HepG2 (cell line): Measurements from ENCODE around the gene SFMBT1. TPM values are rescaled to one million over a fixed set of nuclear protein-coding genes. Genes with fewer than 3 reads are reported as not detected.
A peak's percentile ranks its signal among the peaks of the same experiment; 100 is the strongest.

Source experiments
- ATAC-seq: fragments of 200-7000 bp; cut with Tn5 transposase; 3 replicates; pipeline ENCODE4 v1.9.1; 2020; ENCODE audit warnings: mild to moderate bottlenecking, moderate library complexity
- BruUV-seq: library from RNA; stranded (reverse); fragments of 400-500 nt; replicated peaks from 2 replicates; lab custom pipeline; 2021; lab: Mats Ljungman, UMichigan
- CTCF ChIA-PET: fragments of 300-600 bp; formaldehyde crosslinking; extraction: SDS; loops from one replicate; lab custom pipeline; 2021; ENCODE audit warnings: low total read pairs, inconsistent platforms, low intra/inter-chr PET ratio; lab: Yijun Ruan, JAX
- POLR2A ChIA-PET: fragments of 350-600 bp; sonication (Branson Sonifier 250); formaldehyde crosslinking; loops from one replicate; lab custom pipeline; 2020; ENCODE audit warnings: antibody characterized with exemption, inconsistent platforms; lab: Yijun Ruan, JAX
- DNase-seq: peaks from one replicate; pipeline ENCODE4 v3.0.0-alpha.2; 2015; ENCODE audit warnings: low spot score
- FAIRE-seq: peaks from 3 replicates; lab custom pipeline; 2011; peaks lifted over from hg19 to GRCh38; lab: Jason Lieb, UNC
- H2AFZ ChIP-seq: one replicate; pipeline ENCODE4 v1.6.1; 2011; ENCODE audit warnings: low read length, inconsistent platforms
- H3K27ac ChIP-seq: fragments of 300-600 bp; 3 replicates; pipeline ENCODE4 v1.8.0; 2011; ENCODE audit warnings: mixed run types, mild to moderate bottlenecking, mixed read lengths, low read length, inconsistent platforms; ENCODE audit not compliant: insufficient read depth; ENCODE audit errors: extremely low read length
- H3K27me3 ChIP-seq, 2 experiments: fragments of 200-600 bp in 1 of 2; 2 replicates in 1 of 2; 3 replicates in 1 of 2; pipeline versions ENCODE4 v1.6.0 to v1.8.0; 2011; ENCODE audit warnings: low read length in 2 of 2, mild to moderate bottlenecking in 2 of 2, moderate library complexity in 2 of 2, inconsistent platforms in 1 of 2; ENCODE audit not compliant: insufficient read depth in 2 of 2, control insufficient read depth in 1 of 2
- H3K36me3 ChIP-seq, 2 experiments: fragments of 200-600 bp in 1 of 2; replicated peaks in 1 of 2; 2 replicates in 1 of 2; 3 replicates in 1 of 2; pipeline versions ENCODE4 v1.5.1 to v1.8.0; 2011; ENCODE audit warnings: low read length in 2 of 2, inconsistent platforms in 1 of 2; ENCODE audit not compliant: insufficient read depth in 2 of 2, control insufficient read depth in 1 of 2
- H3K4me1 ChIP-seq: 2 replicates; pipeline ENCODE4 v1.5.1; 2012; ENCODE audit warnings: low read length, inconsistent platforms; ENCODE audit not compliant: insufficient read depth
- H3K4me2 ChIP-seq: 2 replicates; pipeline ENCODE4 v1.6.0; 2011; ENCODE audit warnings: low read depth, low read length, inconsistent platforms
- H3K4me3 ChIP-seq, 3 experiments: fragments of 200-600 bp in 1 of 3; sonication (generic), shearing (Covaris generic) in 1 of 3; replicated peaks in 1 of 3; 2 replicates each; pipeline ENCODE4 v1.5.1; 2011 to 2016; ENCODE audit warnings: low read length in 3 of 3, inconsistent platforms in 2 of 3, low read depth in 2 of 3, mild to moderate bottlenecking in 2 of 3, control low read depth in 1 of 3, mixed read lengths in 1 of 3; ENCODE audit not compliant: insufficient read depth in 1 of 3
- H3K79me2 ChIP-seq: one replicate; pipeline ENCODE4 v1.6.1; 2011; ENCODE audit warnings: low read length, inconsistent platforms; ENCODE audit not compliant: insufficient read depth
- H3K9ac ChIP-seq: 2 replicates; pipeline ENCODE4 v1.6.0; 2011; ENCODE audit warnings: mild to moderate bottlenecking, low read depth, low read length, inconsistent platforms; ENCODE audit not compliant: insufficient read depth
- H3K9me3 ChIP-seq: 2 replicates; pipeline ENCODE4 v1.5.1; 2012; ENCODE audit warnings: mild to moderate bottlenecking, low read length
- H4K20me1 ChIP-seq: 2 replicates; pipeline ENCODE4 v1.6.0; 2011; ENCODE audit warnings: inconsistent platforms, mild to moderate bottlenecking, low read length, moderate library complexity; ENCODE audit not compliant: insufficient read depth
- ARNT2 ChIP-seq: sonication (generic); formaldehyde crosslinking; IDR thresholded peaks from 2 replicates; pipeline ENCODE4 v1.8.0; 2022; ENCODE audit warnings: mild to moderate bottlenecking, low read depth, missing genetic modification reagents, moderate library complexity
- CBFB ChIP-seq: sonication (generic); formaldehyde crosslinking; IDR thresholded peaks from 2 replicates; pipeline ENCODE4 v1.4.0; 2020; ENCODE audit warnings: missing genetic modification reagents
- LRRFIP1 ChIP-seq: sonication (generic); formaldehyde crosslinking; conservative IDR thresholded peaks from 2 replicates; pipeline ENCODE4 v1.4.0; 2020; ENCODE audit warnings: missing genetic modification reagents
- NFE2L2 ChIP-seq: fragments of 150-350 bp; IDR thresholded peaks from 2 replicates; pipeline ENCODE4 v1.6.1; 2014; ENCODE audit warnings: low read length
- SYNCRIP ChIP-seq: fragments of 200-400 bp; formaldehyde crosslinking; IDR thresholded peaks from 2 replicates; pipeline ENCODE4 v1.6.1; 2018; ENCODE audit warnings: mild to moderate bottlenecking, low read depth, low read length; ENCODE audit not compliant: insufficient read depth
- XRCC5 ChIP-seq: fragments of 200-400 bp; formaldehyde crosslinking; optimal IDR thresholded peaks from 2 replicates; pipeline ENCODE3; 2017; ENCODE audit warnings: mild to moderate bottlenecking, low read length
- ZNF30 ChIP-seq: sonication (generic); formaldehyde crosslinking; IDR thresholded peaks from 2 replicates; pipeline ENCODE4 v1.5.0; 2020; ENCODE audit warnings: mild to moderate bottlenecking, missing genetic modification reagents
- ZNF460 ChIP-seq: sonication (generic); formaldehyde crosslinking; IDR thresholded peaks from 2 replicates; pipeline ENCODE4 v1.5.1; 2020; ENCODE audit warnings: missing genetic modification reagents, mild to moderate bottlenecking, borderline replicate concordance
- ZNF761 ChIP-seq: sonication (generic); formaldehyde crosslinking; conservative IDR thresholded peaks from 2 replicates; pipeline ENCODE4 v1.4.0; 2020; ENCODE audit warnings: mild to moderate bottlenecking, missing genetic modification reagents
- ZSCAN9 ChIP-seq: IDR thresholded peaks from 2 replicates; pipeline ENCODE4 v1.6.1; 2016; ENCODE audit warnings: borderline replicate concordance
- WGBS: methylation state at CpG from one replicate; pipeline ENCODE4 v1.1.6; 2017; ENCODE audit warnings: low lambda C conversion rate; 5-methylcytosine and 5-hydroxymethylcytosine counted together
- in situ Hi-C: cut with HindIII; loops from 2 replicates; pipeline ENCODE4 v1.10.0; 2017; ENCODE audit warnings: low pct_unique_long_range_greater_than_20kb; ENCODE audit not compliant: extremely low pct_ligation_motif_present
- intact Hi-C: fragments of 100-400 bp; cut with micrococcal nuclease; formaldehyde crosslinking; loops from one replicate; pipeline ENCODE4 v1.10.0; 2022; ENCODE audit not compliant: unreplicated experiment
- polyA plus RNA-seq, 8 experiments: library from polyadenylated mRNA; depleted of rRNA in 3 of 8; stranded (reverse) in 7 of 8; unstranded in 1 of 8; fragments of >200 nt; fragmentation: Illumina TruSeq in 4 of 8; extraction: Trizol in 4 of 8; gene quantifications; 2 replicates each; pipeline versions ENCODE4 v1.2.1 to v1.2.3, GENCODE V29; 2011 to 2016; ENCODE audit warnings: low read depth in 4 of 8, missing spikeins in 1 of 8, mixed read lengths in 1 of 8; ENCODE audit not compliant: insufficient read depth in 1 of 8
- total RNA-seq, 5 experiments: library from RNA; depleted of rRNA; stranded (reverse); fragments of >200 nt; fragmentation: Illumina TruSeq; extraction: Trizol; gene quantifications; 2 replicates each; pipeline ENCODE4 v1.2.3, GENCODE V29; 2016; ENCODE audit warnings: low read depth in 1 of 5

The SFMBT1 gene
- total and polyA plus RNA-seq, 2 of the 13 experiments (the other 11 are each of a cell fraction or from before 2014, with no cell fraction given) = 3.8 to 12.8 TPM

DNA sequence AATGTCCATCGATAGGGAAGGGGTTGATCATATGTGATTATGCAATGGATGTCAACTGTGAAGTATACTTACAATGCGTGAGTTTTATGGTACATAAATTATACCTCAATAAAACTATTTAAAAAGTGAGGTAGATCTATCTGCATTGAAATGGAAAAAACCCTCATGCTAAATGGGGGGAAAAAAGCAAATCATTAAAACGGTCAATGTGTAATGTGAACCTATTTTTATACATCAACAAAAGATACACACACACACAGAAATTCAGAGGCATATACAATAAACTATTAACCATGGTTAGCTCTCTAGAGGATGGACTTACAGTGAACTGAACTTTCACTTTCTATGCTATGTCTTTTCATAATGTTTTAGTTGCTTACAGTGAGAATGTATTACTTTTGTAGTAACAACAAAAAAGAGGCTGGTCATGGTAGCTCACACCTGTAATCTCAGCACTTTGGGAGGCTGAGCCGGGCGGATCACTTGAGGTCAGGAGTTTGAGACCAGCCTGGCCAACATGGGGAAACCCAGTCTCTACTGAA lies 171.6 kb downstream of the SFMBT1 start (continued):
- TF ChIP-seq LRRFIP1 (CRISPR knock-in tag) = no peak
- no peak for TF ChIP-seq ARNT2 (CRISPR knock-in tag)
- no peak for TF ChIP-seq SYNCRIP
- TF ChIP-seq CBFB (CRISPR knock-in tag) = no peak
- TF ChIP-seq ZNF30 (CRISPR knock-in tag) = no peak
- TF ChIP-seq XRCC5 = no peak
- no peak for TF ChIP-seq ZSCAN9 (CRISPR knock-in tag)
- no peak for TF ChIP-seq ZNF460 (CRISPR knock-in tag)

DNA sequence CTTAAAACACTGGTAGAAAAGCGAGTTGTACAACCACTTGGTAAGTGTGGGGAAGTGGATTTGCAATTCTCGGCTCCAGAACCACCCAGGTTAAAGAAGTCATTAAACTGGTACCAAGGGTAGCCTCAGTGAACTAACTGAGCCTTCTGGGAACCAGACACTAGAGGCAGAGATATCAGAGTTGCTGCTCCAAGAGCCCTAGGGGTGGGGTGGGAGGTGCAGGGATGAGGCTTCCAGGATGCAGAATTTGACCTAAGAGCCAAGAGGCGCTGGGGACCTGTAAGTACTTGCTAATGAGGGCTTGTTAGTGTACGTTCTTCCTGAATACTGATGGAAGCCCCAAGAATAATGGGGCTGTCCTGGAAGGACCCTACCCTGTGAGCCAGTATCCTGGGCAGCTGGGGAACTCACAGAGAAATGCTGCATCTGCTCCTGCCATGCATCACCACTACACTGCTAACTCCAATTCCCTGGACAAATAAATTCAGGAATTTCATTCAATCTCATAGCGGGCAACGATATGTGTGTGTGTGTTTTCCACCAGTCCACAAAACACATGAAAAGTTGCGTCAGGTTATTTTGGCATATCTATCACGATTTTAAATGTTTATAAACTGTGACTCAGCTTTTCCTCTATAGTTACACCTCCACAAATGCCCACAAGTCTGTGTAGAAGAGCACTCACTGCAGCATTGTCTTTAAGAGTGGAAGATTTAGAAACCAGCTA lies 172.3 kb downstream of the SFMBT1 start:
- H3K9me3 ChIP-seq = no peaks in the 10 kb centered on the region
- no peak overlapping the region for H3K4me2 ChIP-seq
- H3K4me3 ChIP-seq = no peak overlapping the region
- BruUV-seq = no TSS peak
- H2AFZ ChIP-seq = no peak overlapping the region
- in situ Hi-C loops (no loop called here), intact Hi-C loops (no loop called here)
- ATAC-seq = no peak
- H3K36me3 ChIP-seq = no peaks in the 10 kb centered on the region
- no peaks in the 10 kb centered on the region for H3K27me3 ChIP-seq
- FAIRE-seq = no peak
- no peak overlapping the region for H3K27ac ChIP-seq
- ChIA-PET CTCF (no interaction called here), POLR2A (no interaction called here)
- DNase-seq = no peak
- H3K9ac ChIP-seq = no peak overlapping the region
- TF ChIP-seq ZNF761 (CRISPR knock-in tag) (no peak), NFE2L2 (peak; percentile 41; the same call in 1 of the 2 replicates)
- no peaks in the 10 kb centered on the region for H4K20me1 ChIP-seq
- peaks cover 36% of the 10 kb centered on the region for H3K4me1 ChIP-seq
- WGBS = 95% methylated on average over 8 of the region's 8 CpGs
- H3K79me2 ChIP-seq = no peaks in the 10 kb centered on the region
